Measurements from ENCODE around the gene CHST11. TPM values are rescaled to one million over a fixed set of nuclear protein-coding genes. Genes with fewer than 3 reads are reported as not detected.
A peak's percentile ranks its signal among the peaks of the same experiment; 100 is the strongest.
"Not testable (repeated sequence)": the region's sequence is repeated elsewhere in the genome, so short reads cannot be mapped to it uniquely, and the experiment has no call there.

Gene CHST11
- total RNA-seq, 1 experiment from 2014 or later = 8.4 TPM

GRCh38 chr12:104603545-104603973 is 146.8 kb downstream of the CHST11 start:
- peak; percentile 78 for DNase-seq (ENCODE audit: low spot score)

GRCh38 chr12:104604070-104604994 is 147.6 kb downstream of the CHST11 start:
- DNase-seq (ENCODE audit: low spot score) = peak; percentile 89

GRCh38 chr12:104604995-104605675 is 148.4 kb downstream of the CHST11 start:
- DNase-seq (ENCODE audit: low spot score) = no peak

GRCh38 chr12:104605685-104606084 is 148.9 kb downstream of the CHST11 start:
- peak; percentile 7 for DNase-seq (ENCODE audit: low spot score)

- no peak for DNase-seq (ENCODE audit: low spot score)
Observed at GRCh38 chr12:104608998-104609397, 152.2 kb downstream of the CHST11 start.

GRCh38 chr12:104609445-104609844 is 152.7 kb downstream of the CHST11 start:
- no peak for DNase-seq (ENCODE audit: low spot score)

- no peak for DNase-seq (ENCODE audit: low spot score)
Observed at GRCh38 chr12:104610513-104611235, 153.9 kb downstream of the CHST11 start.

GRCh38 chr12:104611671-104612070 is 154.9 kb downstream of the CHST11 start:
- DNase-seq (ENCODE audit: low spot score) = no peak

- not testable (repeated sequence) for DNase-seq (ENCODE audit: low spot score)
Observed at GRCh38 chr12:104613372-104613771, 156.6 kb downstream of the CHST11 start.

GRCh38 chr12:104615048-104615561 is 158.4 kb downstream of the CHST11 start:
- DNase-seq (ENCODE audit: low spot score) = no peak

GRCh38 chr12:104618691-104619090 is 161.9 kb downstream of the CHST11 start:
- no peak for DNase-seq (ENCODE audit: low spot score)

- DNase-seq (ENCODE audit: low spot score) = no peak
Observed at GRCh38 chr12:104619305-104619704, 162.6 kb downstream of the CHST11 start.

GRCh38 chr12:104620837-104621531 is 164.2 kb downstream of the CHST11 start:
- no peak for DNase-seq (ENCODE audit: low spot score)

GRCh38 chr12:104622928-104623327 is 166.2 kb downstream of the CHST11 start:
- no peak for DNase-seq (ENCODE audit: low spot score)

GRCh38 chr12:104623883-104624282 is 167.1 kb downstream of the CHST11 start:
- no peak for DNase-seq (ENCODE audit: low spot score)

GRCh38 chr12:104624529-104624928 is 167.8 kb downstream of the CHST11 start:
- DNase-seq (ENCODE audit: low spot score) = no peak

GRCh38 chr12:104626069-104626837 is 169.5 kb downstream of the CHST11 start:
- no peak for DNase-seq (ENCODE audit: low spot score)

GRCh38 chr12:104627231-104627989 is 170.7 kb downstream of the CHST11 start:
- DNase-seq (ENCODE audit: low spot score) = no peak

GRCh38 chr12:104627990-104628830 is 171.5 kb downstream of the CHST11 start:
- no peak for DNase-seq (ENCODE audit: low spot score)
